HEK293T (cell line): Measurements from ENCODE around the gene DLG5.

Experiments used
- BHLHE40 ChIP-seq: fragments of 450-650 bp; IDR thresholded peaks from 2 replicates; pipeline ENCODE4 v1.6.1; 2016; ENCODE audit warnings: mild to moderate bottlenecking, moderate library complexity, borderline replicate concordance
- NFRKB ChIP-seq: fragments of 450-650 bp; IDR thresholded peaks from 2 replicates; pipeline ENCODE4 v1.6.1; 2016; ENCODE audit warnings: mild to moderate bottlenecking, moderate library complexity
- SUZ12 ChIP-seq: fragments of 450-650 bp; IDR thresholded peaks from 2 replicates; pipeline ENCODE4 v1.6.1; 2016; ENCODE audit warnings: mild to moderate bottlenecking
- TARDBP ChIP-seq: fragments of 450-650 bp; IDR thresholded peaks from 2 replicates; pipeline ENCODE4 v1.6.1; 2016
- ZNF384 ChIP-seq: fragments of 450-650 bp; IDR thresholded peaks from 2 replicates; pipeline ENCODE4 v1.6.1; 2016

GRCh38 chr10:77971804-77972144 lies 45.2 kb upstream of the DLG5 start:
- TF ChIP-seq BHLHE40 = no peak
- TF ChIP-seq ZNF384 = no peak
- no peak for TF ChIP-seq NFRKB
- no peak for TF ChIP-seq SUZ12
- no peak for TF ChIP-seq TARDBP
